ENCODE data around the gene FAM163A. TPM values are rescaled to one million over a fixed set of nuclear protein-coding genes. Genes with fewer than 3 reads are reported as not detected.

Gene FAM163A
- total RNA-seq, 1 experiment from 2014 or later: not detected

DNA sequence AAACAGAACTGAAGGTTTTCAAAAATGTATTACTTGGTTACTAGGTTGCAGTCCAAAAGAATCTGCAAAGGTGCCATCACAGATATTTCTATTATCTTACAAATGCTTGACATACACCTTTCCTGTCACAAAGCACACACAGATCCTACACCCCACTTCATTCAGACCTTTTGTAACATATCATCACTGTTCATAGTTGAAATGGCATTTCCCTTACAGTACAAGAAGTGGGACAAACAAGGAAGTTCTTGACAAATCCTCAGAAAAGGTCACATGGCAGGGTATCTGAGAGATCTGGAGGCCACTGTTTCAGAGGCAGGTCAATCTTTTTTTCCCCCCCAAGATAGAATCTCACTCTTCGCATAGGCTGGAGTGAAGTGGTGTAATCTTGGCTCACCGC, 113.2 kb downstream of the FAM163A start:
- CTCF ChIA-PET: interaction anchor here (0.6 kb wide), 1 partner anchor 567 kb away, joined by 4 read pairs; no protein-coding TSS in a partner anchor
- H3K27ac Mint-ChIP-seq (ENCODE audit: low read depth, unreplicated experiment): no peak overlapping the region
- intact Hi-C loops (cut with micrococcal nuclease): no loop called here
- TF ChIP-seq, protein P1, sequence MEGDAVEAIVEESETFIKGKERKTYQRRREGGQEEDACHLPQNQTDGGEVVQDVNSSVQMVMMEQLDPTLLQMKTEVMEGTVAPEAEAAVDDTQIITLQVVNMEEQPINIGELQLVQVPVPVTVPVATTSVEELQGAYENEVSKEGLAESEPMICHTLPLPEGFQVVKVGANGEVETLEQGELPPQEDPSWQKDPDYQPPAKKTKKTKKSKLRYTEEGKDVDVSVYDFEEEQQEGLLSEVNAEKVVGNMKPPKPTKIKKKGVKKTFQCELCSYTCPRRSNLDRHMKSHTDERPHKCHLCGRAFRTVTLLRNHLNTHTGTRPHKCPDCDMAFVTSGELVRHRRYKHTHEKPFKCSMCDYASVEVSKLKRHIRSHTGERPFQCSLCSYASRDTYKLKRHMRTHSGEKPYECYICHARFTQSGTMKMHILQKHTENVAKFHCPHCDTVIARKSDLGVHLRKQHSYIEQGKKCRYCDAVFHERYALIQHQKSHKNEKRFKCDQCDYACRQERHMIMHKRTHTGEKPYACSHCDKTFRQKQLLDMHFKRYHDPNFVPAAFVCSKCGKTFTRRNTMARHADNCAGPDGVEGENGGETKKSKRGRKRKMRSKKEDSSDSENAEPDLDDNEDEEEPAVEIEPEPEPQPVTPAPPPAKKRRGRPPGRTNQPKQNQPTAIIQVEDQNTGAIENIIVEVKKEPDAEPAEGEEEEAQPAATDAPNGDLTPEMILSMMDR (IDR thresholded peaks at IDR 0.05; ENCODE audit: unreplicated experiment): no peak
- no TSS peak for BruUV-seq (replicated peaks)
- H3K36me3 Mint-ChIP-seq (ENCODE audit: insufficient read depth, unreplicated experiment): peaks cover 81% of the 10 kb centered on the region
- POLR2A ChIA-PET: interaction anchor here (0.7 kb wide), 1 partner anchor 19 kb away, joined by 4 read pairs; no protein-coding TSS in a partner anchor
- no peaks in the 10 kb centered on the region for H3K9me3 Mint-ChIP-seq (ENCODE audit: unreplicated experiment)
- DNase-seq (ENCODE audit: unreplicated experiment): no peak
- peaks cover 14% of the 10 kb centered on the region for H3K4me1 Mint-ChIP-seq (ENCODE audit: insufficient read depth, unreplicated experiment)
- H3K4me3 Mint-ChIP-seq (ENCODE audit: unreplicated experiment): no peak overlapping the region
- H3K27me3 Mint-ChIP-seq (ENCODE audit: insufficient read depth, unreplicated experiment): no peaks in the 10 kb centered on the region

DNA sequence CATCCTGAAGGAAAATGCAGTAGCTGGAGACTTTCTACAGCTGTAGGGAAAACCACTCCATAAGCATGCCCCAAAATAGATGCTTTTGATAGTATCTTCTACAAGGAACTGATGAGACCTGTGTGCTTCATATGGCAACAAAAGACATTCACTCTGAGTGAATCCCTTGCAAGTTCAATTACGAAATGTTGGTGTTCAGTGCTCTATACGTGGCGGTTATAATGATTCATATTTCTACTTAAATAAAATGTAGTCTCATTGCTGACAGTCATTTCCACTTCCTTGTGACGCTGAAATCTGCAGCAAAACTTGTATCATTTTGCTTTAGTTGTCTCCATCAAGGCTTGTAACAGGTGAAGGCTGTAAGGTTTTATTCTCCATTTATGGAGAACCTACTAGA, 113.9 kb downstream of the FAM163A start:
- peaks cover 80% of the 10 kb centered on the region for H3K36me3 Mint-ChIP-seq (ENCODE audit: insufficient read depth, unreplicated experiment)
- no peak overlapping the region for H3K27ac Mint-ChIP-seq (ENCODE audit: low read depth, unreplicated experiment)
- H3K27me3 Mint-ChIP-seq (ENCODE audit: insufficient read depth, unreplicated experiment): no peaks in the 10 kb centered on the region
- H3K4me3 Mint-ChIP-seq (ENCODE audit: unreplicated experiment): no peak overlapping the region
- intact Hi-C loops (cut with micrococcal nuclease): no loop called here
- DNase-seq (ENCODE audit: unreplicated experiment): no peak
- peaks cover 11% of the 10 kb centered on the region for H3K4me1 Mint-ChIP-seq (ENCODE audit: insufficient read depth, unreplicated experiment)
- CTCF ChIA-PET: interaction anchor here (0.6 kb wide), 1 partner anchor 568 kb away, joined by 4 read pairs; no protein-coding TSS in a partner anchor
- no peaks in the 10 kb centered on the region for H3K9me3 Mint-ChIP-seq (ENCODE audit: unreplicated experiment)
- POLR2A ChIA-PET: no interaction called here
- BruUV-seq (replicated peaks): no TSS peak
- TF ChIP-seq, protein P1 (IDR thresholded peaks at IDR 0.05; ENCODE audit: unreplicated experiment): no peak

GRCh38 chr1:179860652-179861051, 117.6 kb downstream of the FAM163A start:
- H3K36me3 Mint-ChIP-seq (ENCODE audit: insufficient read depth, unreplicated experiment): peaks cover 83% of the 10 kb centered on the region
- TF ChIP-seq, protein P1 (IDR thresholded peaks at IDR 0.05; ENCODE audit: unreplicated experiment): no peak
- no peak overlapping the region for H3K27ac Mint-ChIP-seq (ENCODE audit: low read depth, unreplicated experiment)
- no peaks in the 10 kb centered on the region for H3K27me3 Mint-ChIP-seq (ENCODE audit: insufficient read depth, unreplicated experiment)
- CTCF ChIA-PET: interaction anchor here (0.5 to 1.7 kb wide), 5 partner anchors 46 to 1323 kb away, joined by 3 to 5 read pairs (median 3); no protein-coding TSS in a partner anchor
- intact Hi-C loops (cut with micrococcal nuclease): no loop called here
- peaks cover 7% of the 10 kb centered on the region for H3K4me1 Mint-ChIP-seq (ENCODE audit: insufficient read depth, unreplicated experiment)
- no peak overlapping the region for H3K4me3 Mint-ChIP-seq (ENCODE audit: unreplicated experiment)
- POLR2A ChIA-PET: interaction anchor here (0.9 to 1.4 kb wide), 3 partner anchors 22 to 834 kb away, joined by 3 read pairs; no protein-coding TSS in a partner anchor
- BruUV-seq (replicated peaks): no TSS peak
- no peak for DNase-seq (ENCODE audit: unreplicated experiment)
- no peaks in the 10 kb centered on the region for H3K9me3 Mint-ChIP-seq (ENCODE audit: unreplicated experiment)

DNA sequence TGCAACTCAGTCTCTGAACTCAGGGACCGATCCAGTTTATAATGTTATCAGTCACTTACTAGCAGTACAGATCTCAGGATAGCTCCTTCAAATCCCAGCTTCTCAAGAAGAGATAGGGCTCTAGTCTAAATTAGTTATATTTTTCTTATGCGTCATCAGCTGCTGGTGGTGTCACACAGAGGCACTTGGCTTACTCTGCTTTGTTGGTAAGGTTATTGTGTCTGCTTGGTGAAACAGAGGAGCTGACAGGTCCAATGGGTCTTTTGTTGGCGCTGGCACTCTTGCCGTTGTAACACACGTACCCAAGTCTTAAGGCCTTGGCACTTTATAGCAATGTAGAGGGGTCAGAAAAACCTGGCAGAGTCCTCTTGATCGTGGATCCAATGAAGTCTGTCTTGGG, 122.3 kb downstream of the FAM163A start:
- Mint-ChIP-seq H3K27me3 (ENCODE audit: insufficient read depth, unreplicated experiment) (no peaks in the 10 kb centered on the region), H3K36me3 (ENCODE audit: insufficient read depth, unreplicated experiment) (peaks cover 94% of the 10 kb centered on the region), H3K9me3 (ENCODE audit: unreplicated experiment) (no peaks in the 10 kb centered on the region), H3K4me3 (ENCODE audit: unreplicated experiment) (no peak overlapping the region), H3K4me1 (ENCODE audit: insufficient read depth, unreplicated experiment) (peaks cover 24% of the 10 kb centered on the region), H3K27ac (ENCODE audit: low read depth, unreplicated experiment) (no peak overlapping the region)
- DNase-seq (ENCODE audit: unreplicated experiment): no peak
- TF ChIP-seq, protein P1 (IDR thresholded peaks at IDR 0.05; ENCODE audit: unreplicated experiment): no peak
- intact Hi-C loops (cut with micrococcal nuclease): no loop called here
- ChIA-PET CTCF (interaction anchor here (1.2 to 4.2 kb wide), 4 partner anchors 12 to 159 kb away, joined by 3 to 18 read pairs (median 7); no protein-coding TSS in a partner anchor), POLR2A (interaction anchor here (0.6 to 5.5 kb wide), 6 partner anchors 9 to 159 kb away, joined by 3 to 41 read pairs (median 6); partner anchors contain the start of gene TOR1AIP2)
- BruUV-seq (replicated peaks): no TSS peak

Other genes with a start within 250 kb of the FAM163A start
- not detected in 2 replicates for gene NPHS2, start 167.3 kb upstream of the FAM163A start, total RNA-seq (2022)
- 0.12 TPM in 1 of 2 replicates, not detected in the other for gene TDRD5, start 151.5 kb upstream of the FAM163A start, total RNA-seq (2022)
- gene TOR1AIP2, start 134.5 kb downstream of the FAM163A start, total RNA-seq (2022): 160 and 166 TPM in 2 replicates
- 52.4 and 53.7 TPM in 2 replicates for gene TOR1AIP1, start 139.0 kb downstream of the FAM163A start, total RNA-seq (2022)
- 54.3 and 56.4 TPM in 2 replicates for gene CEP350, start 211.5 kb downstream of the FAM163A start, total RNA-seq (2022)

All from MCF 10A (cell line).